ENCODE data around the gene SPOCK1. TPM values are rescaled to one million over a fixed set of nuclear protein-coding genes. Genes with fewer than 3 reads are reported as not detected.

Gene SPOCK1
- total and polyA plus RNA-seq, 9 of the 15 experiments (the other 6 are each of a cell fraction or from before 2014, with no cell fraction given) = 0.01 to 0.35 (median 0.04) TPM; not detected in 6

- WGBS (ENCODE audit: insufficient coverage, low coverage, missing lambda C conversion rate) = 0% methylated on average over 3 of the region's 3 CpGs
- intact Hi-C loops (cut with micrococcal nuclease) = no loop called here
- ATAC-seq = no peak
- no peaks in the 10 kb centered on the region for H3K9me3 ChIP-seq (replicated peaks; ENCODE audit: control insufficient read depth, insufficient read depth, low read depth, low read length)
- H3K9ac ChIP-seq (ENCODE audit: insufficient read depth in 1 of 2, low read depth in 2 of 2, low read length in 2 of 2) = no peak overlapping the region
- no peaks in the 10 kb centered on the region for H3K4me1 ChIP-seq (replicated peaks in 1 of 2; ENCODE audit: control insufficient read depth in 2 of 2, insufficient read depth in 2 of 2, low read length in 2 of 2)
- H3K27ac ChIP-seq (ENCODE audit: extremely low read depth, low read depth, low read length) = no peak overlapping the region
- no peaks in the 10 kb centered on the region for H3K36me3 ChIP-seq (ENCODE audit: control insufficient read depth, insufficient read depth, low read length)
- no peak for FAIRE-seq
- TF ChIP-seq JUNB (CRISPR knock-in tag; conservative IDR thresholded peaks at IDR 0.05) (no peak), ZKSCAN8 (CRISPR knock-in tag; IDR thresholded peaks at IDR 0.05) (no peak), FOS (IDR thresholded peaks at IDR 0.05; ENCODE audit: extremely low read depth, insufficient read length) (no peak), MXD1 (CRISPR knock-in tag; IDR thresholded peaks at IDR 0.05; ENCODE audit: borderline replicate concordance, poor library complexity, severe bottlenecking) (no peak), TAF9B (IDR thresholded peaks at IDR 0.05; ENCODE audit: partially characterized antibody) (no peak), XRCC4 (IDR thresholded peaks at IDR 0.05; ENCODE audit: extremely low read depth, insufficient read depth, insufficient read length) (no peak), IRF1 (CRISPR knock-in tag; IDR thresholded peaks at IDR 0.05; ENCODE audit: borderline replicate concordance) (no peak), ZNF740 (CRISPR knock-in tag; IDR thresholded peaks at IDR 0.05) (no peak), ZNF740 (tag; IDR thresholded peaks at IDR 0.05) (no peak), CHD4 (IDR thresholded peaks at IDR 0.05; ENCODE audit: insufficient read depth, insufficient replicate concordance, low read depth, low read length, poor library complexity, severe bottlenecking) (no peak), LARP7 (IDR thresholded peaks at IDR 0.05) (no peak), MED1 (CRISPR knock-in tag; IDR thresholded peaks at IDR 0.05; ENCODE audit: borderline replicate concordance) (no peak), KAT2B (IDR thresholded peaks at IDR 0.05; ENCODE audit: low read depth, low read length) (no peak), SIN3B (IDR thresholded peaks at IDR 0.05; ENCODE audit: low read depth) (no peak), ETS1 (conservative IDR thresholded peaks at IDR 0.05; ENCODE audit: control insufficient read depth, low read depth, low read length) (no peak), MTA2 (IDR thresholded peaks at IDR 0.05; ENCODE audit: low read depth) (no peak)
- H4K20me1 ChIP-seq (replicated peaks; ENCODE audit: control insufficient read depth, insufficient read depth, low read length) = no peaks in the 10 kb centered on the region
- H2AFZ ChIP-seq (ENCODE audit: low read depth, low read length) = no peak overlapping the region
- H3K9me1 ChIP-seq (ENCODE audit: control insufficient read depth, insufficient read depth, low read length) = peaks cover 2% of the 10 kb centered on the region
- CTCF ChIA-PET (ENCODE audit: low intra/inter-chr PET ratio) = no interaction called here
- no peak for DNase-seq (ENCODE audit: extremely low read depth in 1 of 4, low spot score in 3 of 4)
- H3K4me3 ChIP-seq = no peak overlapping the region
- BruUV-seq (replicated peaks) = no TSS peak
- H3K4me2 ChIP-seq (ENCODE audit: insufficient read depth, low read length) = no peak overlapping the region
- no peaks in the 10 kb centered on the region for H3K79me2 ChIP-seq (ENCODE audit: control insufficient read depth, insufficient read depth, low read length)
- POLR2A ChIA-PET = no interaction called here
- H3K27me3 ChIP-seq (ENCODE audit: control insufficient read depth in 2 of 2, insufficient read depth in 2 of 2, low read length in 2 of 2) = no peaks in the 10 kb centered on the region
- in situ Hi-C loops (cut with MboI) = no loop called here
Observed at GRCh38 chr5:137174196-137174595, 324.9 kb downstream of the SPOCK1 start.
